DOHH2 (cell line): ENCODE measurements around the gene UNC5A.

Source experiments
- CTCF ChIP-seq: fragments of 200-600 bp; sonication (generic); IDR thresholded peaks from one replicate; pipeline ENCODE4 v1.5.1; 2014; ENCODE audit warnings: antibody characterized with exemption, mild to moderate bottlenecking, low read depth, low read length; ENCODE audit not compliant: poor library complexity, severe bottlenecking
- EZH2phosphoT487 ChIP-seq: fragments of 200-600 bp; sonication (generic); IDR thresholded peaks from 2 replicates; pipeline ENCODE4 v1.6.1; 2017; ENCODE audit warnings: borderline replicate concordance, mild to moderate bottlenecking, antibody characterized with exemption, low read length, moderate library complexity, mixed read lengths

DNA sequence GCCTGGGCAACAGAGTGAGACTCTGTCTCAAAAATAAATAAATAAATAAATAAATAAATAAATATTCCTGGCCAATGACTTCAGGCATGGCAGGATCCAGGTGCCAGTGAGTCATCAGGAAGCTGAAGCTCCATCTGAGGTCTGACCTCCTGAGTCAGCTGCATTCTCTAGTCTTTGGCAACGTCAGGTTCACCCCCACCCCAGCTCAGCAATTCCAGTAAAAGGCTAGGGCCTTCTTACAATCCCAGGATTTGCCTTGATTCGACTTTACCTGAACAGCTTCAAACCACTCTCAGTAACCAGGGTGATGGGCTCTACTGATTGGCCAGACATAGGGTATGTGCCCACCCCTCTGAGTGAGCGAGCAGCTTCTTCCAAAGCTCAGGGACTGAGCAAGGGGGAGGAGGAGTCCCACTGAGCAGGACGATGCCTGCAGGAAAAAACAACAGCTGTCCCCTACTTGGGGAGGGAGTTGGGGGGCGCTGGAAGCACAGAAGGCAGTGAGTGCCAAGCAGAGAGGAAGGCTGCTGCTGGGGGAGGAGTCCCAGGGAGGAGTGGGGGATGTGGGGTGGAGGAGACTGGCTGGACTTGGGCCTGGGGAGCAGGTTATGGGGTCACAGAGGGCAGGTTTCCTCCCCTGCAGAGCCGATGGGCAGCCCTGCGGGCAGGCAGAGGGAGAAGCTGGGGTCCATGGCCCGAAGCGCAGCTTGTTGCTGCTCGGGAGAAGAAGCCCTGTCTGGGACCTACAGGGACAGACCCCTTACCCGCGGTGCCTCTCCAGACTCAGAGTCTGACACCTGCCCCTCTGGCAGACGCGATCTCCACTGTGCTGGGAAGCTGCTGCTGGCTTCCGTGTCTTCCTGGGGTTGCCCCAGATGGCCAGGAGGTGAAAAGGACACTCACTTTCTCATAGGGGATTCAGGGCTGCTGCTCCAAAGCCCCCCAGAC, 25.9 kb upstream of the UNC5A start:
- TF ChIP-seq CTCF (no peak), EZH2phosphoT487 (no peak)
